ENCODE data around the gene CA9.
"Not testable (repeated sequence)": the region's sequence is repeated elsewhere in the genome, so short reads cannot be mapped to it uniquely, and the experiment has no call there.

The CA9 gene

GRCh38 chr9:35673132-35674024 is at the start of gene CA9:
Gene CA9, plus strand, starts transcription at chr9:35673928. Its CDS starts 32 bp downstream, at chr9:35673960.
- DNase-seq = no peak

- DNase-seq = no peak
Measured at GRCh38 chr9:35627575-35627974, 46.2 kb upstream of the CA9 start.

- no peak for DNase-seq
Measured at GRCh38 chr9:35628389-35628991, 45.2 kb upstream of the CA9 start.

- no peak for DNase-seq
Measured at GRCh38 chr9:35629597-35629996, 44.1 kb upstream of the CA9 start.

GRCh38 chr9:35635730-35636129 is 38.0 kb upstream of the CA9 start:
- DNase-seq = no peak

- DNase-seq = no peak
Measured at GRCh38 chr9:35636135-35636876, 37.4 kb upstream of the CA9 start.

GRCh38 chr9:35636877-35637246 is 36.9 kb upstream of the CA9 start:
- DNase-seq = not testable (repeated sequence)

GRCh38 chr9:35637427-35637955 is 36.2 kb upstream of the CA9 start:
- not testable (repeated sequence) for DNase-seq

- DNase-seq = not testable (repeated sequence)
Measured at GRCh38 chr9:35638751-35639150, 35.0 kb upstream of the CA9 start.

GRCh38 chr9:35639225-35639624 is 34.5 kb upstream of the CA9 start:
- DNase-seq = not testable (repeated sequence)

- no peak for DNase-seq
Measured at GRCh38 chr9:35639631-35640030, 34.1 kb upstream of the CA9 start.

- not testable (repeated sequence) for DNase-seq
Measured at GRCh38 chr9:35640431-35640830, 33.3 kb upstream of the CA9 start.

GRCh38 chr9:35641478-35641877 is 32.2 kb upstream of the CA9 start:
- DNase-seq = not testable (repeated sequence)

- DNase-seq = no peak
Measured at GRCh38 chr9:35643046-35643445, 30.7 kb upstream of the CA9 start.

- DNase-seq = not testable (repeated sequence)
Measured at GRCh38 chr9:35645736-35646135, 28.0 kb upstream of the CA9 start.

- peak; percentile 24 for DNase-seq
Measured at GRCh38 chr9:35646153-35646532, 27.6 kb upstream of the CA9 start.

GRCh38 chr9:35646533-35647265 is 27.0 kb upstream of the CA9 start:
- DNase-seq = peak; percentile 93

- peak; percentile 39 for DNase-seq
Measured at GRCh38 chr9:35649431-35650340, 24.0 kb upstream of the CA9 start.

- no peak for DNase-seq
Measured at GRCh38 chr9:35650341-35651158, 23.2 kb upstream of the CA9 start, which contains the start of gene SIT1. Gene SIT1, minus strand, starts transcription at chr9:35650931. Its CDS starts 78 bp downstream, at chr9:35650853.

All from GDM1 (cell line).